Activated naive CD8-positive, alpha-beta T cell treated with anti-CD3 and anti-CD28 coated beads, Interleukin-2, amount 10 ng/mL, durations not matched to agents 7 days and 5 days (primary cell): ENCODE data around the gene CARD8. TPM values are rescaled to one million over a fixed set of nuclear protein-coding genes. Genes with fewer than 3 reads are reported as not detected.
"Not testable (repeated sequence)": the region's sequence is repeated elsewhere in the genome, so short reads cannot be mapped to it uniquely, and the experiment has no call there.

Experiments
- ATAC-seq: fragments of 150-1000 bp; cut with Tn5 transposase; one replicate; pipeline ENCODE4 v1.10.0; 2021; ENCODE audit warnings: low read depth, moderate library complexity
- POLR2A ChIA-PET: fragments of 350-600 bp; sonication (Branson Sonifier 250); formaldehyde crosslinking; loops from one replicate; lab custom pipeline; 2021; ENCODE audit warnings: antibody characterized with exemption; lab: Charles Lee
- DNase-seq: peaks from one replicate; pipeline ENCODE4 v3.0.0; 2021
- H3K27ac Mint-ChIP-seq: one replicate; pipeline ENCODE4 v1.8.0; 2022; ENCODE audit warnings: mild to moderate bottlenecking, mixed read lengths
- H3K27me3 Mint-ChIP-seq: one replicate; pipeline ENCODE4 v1.8.0; 2022; ENCODE audit warnings: mild to moderate bottlenecking, moderate library complexity, mixed read lengths
- H3K36me3 Mint-ChIP-seq: one replicate; pipeline ENCODE4 v1.8.0; 2021; ENCODE audit warnings: mild to moderate bottlenecking, mixed read lengths
- H3K4me1 Mint-ChIP-seq: one replicate; pipeline ENCODE4 v1.8.0; 2021; ENCODE audit warnings: mixed read lengths
- H3K4me3 Mint-ChIP-seq: one replicate; pipeline ENCODE4 v1.8.0; 2022; ENCODE audit warnings: mild to moderate bottlenecking, moderate library complexity, mixed read lengths
- H3K9me3 Mint-ChIP-seq: one replicate; pipeline ENCODE4 v1.8.0; 2021; ENCODE audit warnings: mixed read lengths
- total RNA-seq, 2 experiments: library from RNA; stranded (reverse); gene quantifications; one replicate each; pipeline ENCODE4 v1.2.3, GENCODE V29; 2021

CARD8 gene
- total RNA-seq, 2 experiments from 2014 or later = 249 to 255 TPM

DNA sequence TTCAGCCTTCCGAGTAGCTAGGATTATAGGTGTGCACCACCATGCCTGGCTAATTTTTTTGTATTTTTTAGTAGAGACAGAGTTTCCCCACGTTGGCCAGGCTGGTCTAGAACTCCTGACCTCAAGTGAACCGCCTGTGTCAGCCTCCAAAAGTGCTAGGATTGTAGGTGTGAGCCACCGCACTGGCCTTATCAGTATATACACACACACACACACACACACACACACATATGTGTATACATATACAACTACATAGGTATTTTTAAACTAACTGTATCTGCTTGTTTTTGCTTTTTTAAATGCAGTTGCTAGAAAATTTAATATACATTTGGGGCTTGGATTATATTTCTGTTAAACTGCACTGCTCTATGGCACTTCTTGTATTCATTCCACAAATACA, 3.1 kb downstream of the CARD8 start:
- Mint-ChIP-seq H3K4me3 (peak overlapping the region; percentile 67), H3K36me3 (peaks cover 37% of the 10 kb centered on the region), H3K27me3 (no peaks in the 10 kb centered on the region), H3K4me1 (peaks cover 61% of the 10 kb centered on the region), H3K27ac (peak overlapping the region; percentile 49), H3K9me3 (no peaks in the 10 kb centered on the region)
- ATAC-seq (no peak), DNase-seq (no peak)
- POLR2A ChIA-PET = no interaction called here

DNA sequence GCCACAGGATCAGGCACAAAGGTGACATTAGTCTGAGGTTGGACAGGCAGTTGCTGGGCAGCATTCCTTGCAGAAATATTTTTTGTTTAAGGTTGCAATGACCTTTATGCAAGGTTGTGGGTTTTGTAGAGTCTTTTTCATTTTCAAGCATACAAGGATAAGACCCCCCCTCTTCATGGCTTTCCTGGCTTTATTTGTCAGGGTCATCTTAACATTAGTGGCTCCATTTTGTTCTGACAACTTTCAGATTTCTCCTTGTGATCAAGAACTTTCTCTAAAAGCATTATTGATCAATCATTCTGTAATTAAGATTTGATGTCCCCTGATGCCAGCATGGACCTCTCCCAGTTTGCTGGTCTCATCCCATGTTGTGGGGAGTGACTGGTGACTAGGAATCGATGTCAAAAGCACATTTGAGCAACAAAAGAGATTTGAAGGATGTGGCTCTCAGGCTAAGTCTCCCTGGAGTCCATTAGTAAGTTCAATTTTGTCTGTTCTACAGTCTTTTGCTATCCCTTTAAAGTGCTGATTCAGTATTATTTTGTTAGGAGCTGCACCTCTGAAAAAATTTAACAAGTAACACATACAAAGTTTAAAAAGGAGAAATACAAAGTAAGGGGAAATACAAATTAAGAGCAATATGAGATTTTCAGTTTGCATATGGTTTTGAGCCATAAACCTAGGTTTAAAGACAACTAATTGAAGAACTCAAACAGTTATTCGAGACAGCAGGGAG, 5.3 kb downstream of the CARD8 start:
- H3K27me3 Mint-ChIP-seq = no peaks in the 10 kb centered on the region
- no peak for DNase-seq
- peaks cover 63% of the 10 kb centered on the region for H3K4me1 Mint-ChIP-seq
- ATAC-seq = no peak
- POLR2A ChIA-PET = interaction anchor here (0.8 to 1.9 kb wide), 6 partner anchors 8 to 140 kb away, joined by 3 to 29 read pairs (median 6); partner anchors contain the start of gene PLA2G4C
- H3K9me3 Mint-ChIP-seq = no peaks in the 10 kb centered on the region
- H3K4me3 Mint-ChIP-seq = peak overlapping the region; percentile 94
- peaks cover 50% of the 10 kb centered on the region for H3K36me3 Mint-ChIP-seq
- peak overlapping the region; percentile 97 for H3K27ac Mint-ChIP-seq

DNA sequence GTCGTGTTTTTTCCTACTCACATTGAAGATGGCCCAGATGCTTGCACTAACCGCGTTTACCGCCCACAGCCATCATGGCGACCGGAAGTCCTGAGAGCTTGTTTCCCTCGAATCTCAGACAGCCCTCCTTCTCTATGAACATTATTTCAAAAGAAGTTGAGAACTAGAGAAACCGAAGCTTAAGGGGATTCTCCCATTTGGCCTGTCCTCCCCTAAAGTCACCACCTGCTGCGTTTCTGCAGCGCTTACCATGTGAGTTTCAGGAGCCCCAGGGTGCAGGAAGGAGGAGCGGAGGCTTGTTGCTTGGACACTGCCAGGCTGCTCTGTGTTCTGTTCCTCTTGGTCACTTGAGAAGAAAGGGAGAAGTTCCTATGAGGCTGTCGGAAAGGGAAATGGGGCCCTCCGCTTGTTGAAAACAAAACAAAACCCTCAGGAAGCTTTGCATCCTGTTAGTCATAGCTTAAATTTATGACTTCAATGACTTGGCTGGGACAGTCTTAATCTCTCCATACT, 6.2 kb downstream of the CARD8 start:
- ATAC-seq (peak; percentile 80), DNase-seq (peak; percentile 78)
- Mint-ChIP-seq H3K4me3 (peak overlapping the region; percentile 94), H3K9me3 (no peaks in the 10 kb centered on the region), H3K27me3 (no peaks in the 10 kb centered on the region), H3K36me3 (peaks cover 52% of the 10 kb centered on the region), H3K27ac (peak overlapping the region; percentile 97), H3K4me1 (peaks cover 69% of the 10 kb centered on the region)
- POLR2A ChIA-PET = interaction anchor here (0.5 to 1.9 kb wide), 16 partner anchors 9 to 139 kb away, joined by 3 to 29 read pairs (median 3); partner anchors contain the start of gene PLA2G4C

DNA sequence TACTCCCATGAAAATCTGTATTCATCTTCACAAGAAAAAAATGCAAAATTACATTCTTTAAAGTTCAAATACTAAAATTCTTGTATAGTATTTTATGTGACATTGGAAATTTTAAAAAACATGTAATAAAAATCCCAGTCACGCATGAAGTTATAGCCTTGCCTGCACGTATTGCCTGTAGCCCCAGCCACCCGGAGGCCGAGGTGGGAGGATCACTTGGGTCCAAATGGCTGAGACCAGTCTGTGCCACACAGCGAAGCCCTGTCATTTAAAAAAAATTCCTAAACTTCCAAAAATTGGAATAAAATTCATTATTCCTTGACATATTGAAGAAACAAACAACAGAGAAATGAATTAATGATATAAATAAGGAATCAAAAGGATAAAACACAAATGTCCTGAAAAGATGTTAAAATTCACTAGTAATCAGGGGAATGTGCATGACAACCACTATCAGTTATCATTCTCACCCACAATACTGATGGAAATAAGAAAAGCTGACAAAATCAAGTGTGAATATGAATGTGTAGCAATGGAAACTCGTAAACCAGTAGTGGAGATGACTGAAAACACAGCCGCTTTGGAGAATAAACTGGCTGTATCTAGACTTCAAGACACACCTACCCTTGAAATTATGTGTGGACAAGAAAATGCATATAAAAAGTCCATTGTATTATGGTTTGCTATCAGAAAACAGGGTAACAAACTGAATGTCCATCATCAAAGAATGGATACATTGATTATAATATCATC, 7.5 kb downstream of the CARD8 start:
- ATAC-seq (no peak), DNase-seq (no peak)
- Mint-ChIP-seq H3K27me3 (no peaks in the 10 kb centered on the region), H3K4me3 (peak overlapping the region; percentile 94), H3K36me3 (peaks cover 49% of the 10 kb centered on the region), H3K27ac (peak overlapping the region; percentile 94), H3K4me1 (peaks cover 64% of the 10 kb centered on the region), H3K9me3 (no peaks in the 10 kb centered on the region)
- POLR2A ChIA-PET = interaction anchor here (1.0 to 1.8 kb wide), 3 partner anchors 9 to 44 kb away, joined by 3 to 29 read pairs (median 4); no protein-coding TSS in a partner anchor

DNA sequence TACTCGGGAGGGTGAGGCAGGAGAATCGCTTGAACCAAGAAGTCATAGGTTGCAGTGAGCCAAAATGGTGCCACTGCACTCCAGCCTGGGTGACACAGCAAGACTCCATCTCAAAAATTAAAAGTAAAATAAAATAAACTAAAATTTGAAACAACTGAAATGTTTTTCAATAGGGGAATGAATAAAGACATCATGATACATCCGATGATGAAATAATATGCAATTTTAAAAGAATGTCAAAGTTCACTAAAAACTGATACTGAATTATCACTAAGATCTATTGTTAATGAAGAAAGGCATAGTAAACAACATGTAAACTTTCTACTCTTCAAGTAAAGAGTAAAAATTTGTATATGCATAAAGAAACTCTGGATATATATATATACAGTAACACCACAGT, 8.5 kb downstream of the CARD8 start:
- ATAC-seq (no peak), DNase-seq (no peak)
- no peaks in the 10 kb centered on the region for H3K9me3 Mint-ChIP-seq
- H3K4me3 Mint-ChIP-seq = peak overlapping the region; percentile 62
- POLR2A ChIA-PET = no interaction called here
- no peaks in the 10 kb centered on the region for H3K27me3 Mint-ChIP-seq
- peaks cover 59% of the 10 kb centered on the region for H3K4me1 Mint-ChIP-seq
- H3K27ac Mint-ChIP-seq = peak overlapping the region; percentile 35
- H3K36me3 Mint-ChIP-seq = peaks cover 45% of the 10 kb centered on the region

DNA sequence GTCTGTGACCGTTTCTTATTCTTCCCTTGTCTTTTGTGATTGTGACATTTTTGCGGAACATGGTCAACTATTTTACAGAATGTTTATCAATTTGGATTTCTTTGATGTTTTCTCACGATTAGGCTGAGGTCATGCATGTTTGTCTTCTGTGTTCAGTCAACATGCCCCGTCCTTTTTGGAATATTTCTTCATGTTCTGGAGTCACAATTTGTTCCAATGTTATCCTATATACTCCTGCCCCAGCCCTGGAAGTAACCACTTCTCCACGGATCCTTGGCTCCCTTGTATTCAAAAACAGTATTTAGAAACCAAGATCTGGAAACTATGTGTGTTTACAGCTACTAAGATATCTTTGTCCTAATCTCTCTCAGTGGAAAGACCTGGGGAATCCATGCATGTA, 9.6 kb downstream of the CARD8 start:
- ATAC-seq (no peak), DNase-seq (no peak)
- H3K4me1 Mint-ChIP-seq = peaks cover 54% of the 10 kb centered on the region
- H3K27me3 Mint-ChIP-seq = no peaks in the 10 kb centered on the region
- H3K36me3 Mint-ChIP-seq = peaks cover 44% of the 10 kb centered on the region
- peak overlapping the region; percentile 62 for H3K4me3 Mint-ChIP-seq
- H3K9me3 Mint-ChIP-seq = no peaks in the 10 kb centered on the region
- H3K27ac Mint-ChIP-seq = peak overlapping the region; percentile 5
- POLR2A ChIA-PET = interaction anchor here (0.8 to 1.5 kb wide), 2 partner anchors 14 to 42 kb away, joined by 3 to 4 read pairs; no protein-coding TSS in a partner anchor

DNA sequence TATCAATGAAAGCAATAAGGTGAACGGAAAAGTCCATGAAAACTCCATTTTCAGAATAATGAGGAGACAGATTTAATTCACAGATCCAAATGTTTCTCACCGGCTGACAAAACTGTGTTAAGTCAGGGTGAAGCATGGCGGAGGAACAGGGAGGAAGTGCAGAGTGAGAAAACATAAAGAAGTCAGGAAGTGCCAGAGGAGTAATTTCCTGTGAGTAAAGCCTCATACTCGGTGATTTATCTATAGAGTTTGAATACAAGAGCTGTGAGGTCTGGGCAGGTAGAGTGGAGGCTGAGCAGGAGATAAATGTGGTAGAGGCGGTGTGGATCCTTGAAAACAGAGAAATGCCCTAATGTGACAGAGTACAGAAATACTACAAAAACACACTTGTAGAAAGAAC, 11.4 kb downstream of the CARD8 start:
- peaks cover 44% of the 10 kb centered on the region for H3K4me1 Mint-ChIP-seq
- H3K4me3 Mint-ChIP-seq = peak overlapping the region; percentile 75
- ATAC-seq (peak; percentile 88), DNase-seq (no peak)
- peak overlapping the region; percentile 85 for H3K27ac Mint-ChIP-seq
- H3K27me3 Mint-ChIP-seq = no peaks in the 10 kb centered on the region
- POLR2A ChIA-PET = interaction anchor here (1.0 to 2.0 kb wide), 3 partner anchors 11 to 41 kb away, joined by 3 to 13 read pairs (median 7); partner anchors contain the start of gene CARD8
- no peaks in the 10 kb centered on the region for H3K9me3 Mint-ChIP-seq
- peaks cover 57% of the 10 kb centered on the region for H3K36me3 Mint-ChIP-seq

DNA sequence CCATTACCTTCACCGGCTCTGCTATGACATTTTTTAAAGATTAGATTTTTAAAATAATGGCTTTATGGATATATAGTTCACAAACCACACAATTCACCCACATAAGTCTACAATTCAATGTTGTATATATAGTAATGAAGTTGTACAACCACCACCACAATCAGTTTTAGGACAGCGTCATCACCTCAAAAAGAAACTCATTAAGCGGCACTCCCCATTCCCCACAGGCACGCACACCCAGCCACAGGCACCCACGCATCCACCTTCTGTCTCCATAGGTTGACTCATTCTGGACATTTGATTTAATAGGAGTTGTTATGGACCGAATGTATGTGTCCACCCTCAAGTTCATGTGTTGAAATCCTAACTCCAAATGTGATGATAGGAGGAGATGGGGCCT, 13.9 kb downstream of the CARD8 start:
- not testable (repeated sequence) for H3K27me3 Mint-ChIP-seq, ATAC-seq, H3K9me3 Mint-ChIP-seq, DNase-seq, H3K4me3 Mint-ChIP-seq
- POLR2A ChIA-PET = interaction anchor here (1.3 kb wide), 1 partner anchor 72 kb away, joined by 3 read pairs; no protein-coding TSS in a partner anchor
- Mint-ChIP-seq H3K4me1 (peaks cover 38% of the 10 kb centered on the region), H3K27ac (peak overlapping the region; percentile 36), H3K36me3 (peaks cover 53% of the 10 kb centered on the region)

DNA sequence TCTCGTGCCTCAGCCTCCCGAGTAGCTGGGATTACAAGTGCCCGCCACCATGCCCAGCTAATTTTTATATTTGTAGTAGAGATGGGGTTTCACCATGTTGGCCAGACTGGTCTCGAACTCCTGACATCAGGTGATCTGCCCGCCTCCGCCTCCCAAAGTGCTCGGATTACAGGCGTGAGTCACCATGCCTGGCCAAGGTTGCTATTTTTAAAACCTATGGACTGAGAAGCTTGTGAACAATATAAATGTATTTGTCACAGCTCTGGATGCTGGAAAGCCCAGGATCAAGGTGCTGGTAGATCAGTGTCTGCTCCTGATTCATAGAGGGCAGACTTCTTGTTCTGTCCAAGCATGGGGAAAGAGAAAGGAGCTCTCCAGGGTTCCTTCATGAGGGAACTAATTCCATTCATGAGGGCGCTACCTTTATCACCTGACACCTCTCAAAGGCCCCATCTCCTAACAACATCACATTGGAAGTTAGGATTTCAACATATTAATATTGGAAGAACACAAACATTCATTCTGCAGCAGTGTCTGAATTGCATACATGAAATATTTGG, 16.1 kb downstream of the CARD8 start:
- POLR2A ChIA-PET = interaction anchor here (1.0 kb wide), 1 partner anchor 9 kb away, joined by 3 read pairs; no protein-coding TSS in a partner anchor
- H3K9me3 Mint-ChIP-seq = no peaks in the 10 kb centered on the region
- H3K4me3 Mint-ChIP-seq = no peak overlapping the region
- peaks cover 20% of the 10 kb centered on the region for H3K4me1 Mint-ChIP-seq
- H3K36me3 Mint-ChIP-seq = peaks cover 46% of the 10 kb centered on the region
- no peak for DNase-seq
- no peak for ATAC-seq
- no peaks in the 10 kb centered on the region for H3K27me3 Mint-ChIP-seq
- H3K27ac Mint-ChIP-seq = no peak overlapping the region

DNA sequence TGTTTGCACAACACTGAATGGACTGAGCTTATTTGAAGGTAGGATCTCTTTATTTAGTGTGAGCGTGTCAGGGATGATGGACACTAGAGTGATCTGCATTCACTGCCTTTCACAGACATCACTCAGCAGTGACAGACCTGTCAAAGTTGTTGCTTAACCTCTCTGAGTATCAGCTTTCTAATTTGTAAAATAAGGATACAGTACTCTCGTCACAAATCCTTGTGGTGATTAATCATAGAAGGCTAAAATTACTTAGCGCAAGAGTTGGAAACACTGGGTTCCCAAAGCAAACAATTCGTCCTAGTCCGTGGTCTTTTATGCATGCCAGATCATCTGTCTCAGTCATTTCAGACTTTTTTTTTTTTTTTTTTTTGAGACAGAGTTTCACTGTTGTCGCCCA, 16.6 kb downstream of the CARD8 start:
- peaks cover 45% of the 10 kb centered on the region for H3K36me3 Mint-ChIP-seq
- no peak for ATAC-seq
- H3K27ac Mint-ChIP-seq = no peak overlapping the region
- H3K4me3 Mint-ChIP-seq = no peak overlapping the region
- no peak for DNase-seq
- POLR2A ChIA-PET = interaction anchor here (1.0 kb wide), 1 partner anchor 10 kb away, joined by 3 read pairs; no protein-coding TSS in a partner anchor
- no peaks in the 10 kb centered on the region for H3K27me3 Mint-ChIP-seq
- no peaks in the 10 kb centered on the region for H3K9me3 Mint-ChIP-seq
- H3K4me1 Mint-ChIP-seq = peaks cover 16% of the 10 kb centered on the region

DNA sequence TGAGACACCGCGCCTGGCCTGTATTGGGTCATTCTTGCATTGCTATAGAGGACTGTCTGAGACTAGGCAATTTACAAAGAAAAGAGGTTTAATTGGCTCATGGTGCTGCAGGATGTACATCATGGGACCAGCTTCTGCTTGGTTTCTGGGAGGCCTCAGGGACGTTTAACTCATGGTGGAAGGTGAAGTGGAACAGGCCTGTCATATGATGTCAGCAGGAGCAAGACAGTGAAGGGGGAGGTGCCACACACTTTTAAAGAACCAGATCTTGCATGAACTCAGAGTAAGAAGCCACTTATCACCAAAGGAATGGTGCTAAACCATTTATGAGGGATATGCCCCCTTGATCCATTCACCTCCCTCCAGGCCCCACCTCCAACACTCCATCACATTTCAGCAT, 18.7 kb downstream of the CARD8 start:
- Mint-ChIP-seq H3K27me3 (no peaks in the 10 kb centered on the region), H3K36me3 (peaks cover 50% of the 10 kb centered on the region), H3K27ac (no peak overlapping the region), H3K9me3 (no peaks in the 10 kb centered on the region), H3K4me1 (peaks cover 17% of the 10 kb centered on the region), H3K4me3 (no peak overlapping the region)
- POLR2A ChIA-PET = interaction anchor here (1.0 to 1.4 kb wide), 2 partner anchors 12 to 33 kb away, joined by 3 to 4 read pairs; no protein-coding TSS in a partner anchor
- ATAC-seq (no peak), DNase-seq (no peak)

DNA sequence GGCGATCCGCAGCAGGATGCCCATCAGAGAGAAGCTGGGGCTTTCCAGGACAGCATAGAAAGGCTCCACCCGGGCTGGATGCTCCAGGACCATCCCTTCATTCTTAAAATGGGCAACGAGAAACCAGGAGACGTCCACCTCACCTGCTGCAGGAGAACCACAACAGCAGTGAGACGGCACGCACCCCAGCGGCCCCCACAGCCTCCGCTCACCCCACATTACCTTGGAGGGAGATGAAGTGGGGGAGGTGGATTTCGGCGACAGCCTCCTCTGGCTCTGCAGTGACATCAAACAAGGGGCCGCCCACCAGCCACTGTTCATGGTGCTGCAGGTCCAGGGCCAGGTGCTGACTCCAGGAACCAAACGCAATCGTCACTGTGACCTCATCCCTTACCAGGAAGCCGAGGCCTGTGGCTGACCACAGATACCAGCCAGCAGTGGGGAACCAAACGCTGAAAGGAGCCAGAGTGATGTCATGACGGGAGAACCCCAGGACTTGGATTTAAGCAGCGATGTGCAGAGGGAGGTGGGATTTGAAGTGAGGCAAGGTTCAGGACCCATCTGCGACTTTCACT, 25.1 kb downstream of the CARD8 start:
- peak overlapping the region; percentile 56 for H3K27ac Mint-ChIP-seq
- H3K36me3 Mint-ChIP-seq = peaks cover 48% of the 10 kb centered on the region
- peak; percentile 64 for DNase-seq
- peak; percentile 87 for ATAC-seq
- peaks cover 28% of the 10 kb centered on the region for H3K4me1 Mint-ChIP-seq
- H3K27me3 Mint-ChIP-seq = no peaks in the 10 kb centered on the region
- POLR2A ChIA-PET = interaction anchor here (1.3 to 3.3 kb wide), 3 partner anchors 14 to 27 kb away, joined by 3 to 9 read pairs (median 6); no protein-coding TSS in a partner anchor
- no peak overlapping the region for H3K4me3 Mint-ChIP-seq
- H3K9me3 Mint-ChIP-seq = no peaks in the 10 kb centered on the region
